Omental fat pad (tissue), 4 donors: ENCODE measurements around the gene PRSS50. TPM values are rescaled to one million over a fixed set of nuclear protein-coding genes. Genes with fewer than 3 reads are reported as not detected.

Experiments used
- small RNA-seq: library from RNA; depleted of rRNA; stranded (forward); fragments of <200 nt; gene quantifications from one replicate; pipeline ENCODE3, GENCODE V24; 2016
- total RNA-seq, 4 donors: library from RNA; depleted of rRNA; stranded (reverse); fragments of >200 nt; gene quantifications; one replicate each; pipeline ENCODE4 v1.1.0, GENCODE V29; 2016

The PRSS50 gene
- total RNA-seq, 4 donors from 2014 or later, result 0.32 TPM; not detected in 3

Small RNA genes lying within 50 kb of the gene (small RNA-seq; reads per million reads assigned to genes)
- not detected for gene PRSS45

Other genes starting within 250 kb of the PRSS50 start
- not detected for gene RTP3, start 219.9 kb downstream of the PRSS50 start, total RNA-seq
- 1 to 10 TPM; 2.0 to 6.9 (median 3.8) TPM for gene LRRC2, start 151.6 kb downstream of the PRSS50 start, total RNA-seq
- not detected for gene FAM240A, start 105.3 kb downstream of the PRSS50 start, total RNA-seq
- 10 to 100 TPM in 1 of 4 donors, 1 to 10 TPM in 3; 3.7 to 30.6 (median 6.7) TPM for gene ALS2CL, start 24.2 kb downstream of the PRSS50 start, total RNA-seq
- gene TMIE, start 16.5 kb downstream of the PRSS50 start, total RNA-seq, result under 1 TPM in 1 of 4 donors, not detected in 3; 0.79 TPM
- gene MYL3, start 145.6 kb upstream of the PRSS50 start, total RNA-seq, result 10 to 100 TPM in 1 of 4 donors, 1 to 10 TPM in 3; 3.9 to 11.7 (median 5.0) TPM
- gene PTH1R, start 159.9 kb upstream of the PRSS50 start, total RNA-seq, result 10 to 100 TPM; 16.1 to 32.3 (median 17.9) TPM